ENCODE data around the gene IL9.

IL9 gene

DNA sequence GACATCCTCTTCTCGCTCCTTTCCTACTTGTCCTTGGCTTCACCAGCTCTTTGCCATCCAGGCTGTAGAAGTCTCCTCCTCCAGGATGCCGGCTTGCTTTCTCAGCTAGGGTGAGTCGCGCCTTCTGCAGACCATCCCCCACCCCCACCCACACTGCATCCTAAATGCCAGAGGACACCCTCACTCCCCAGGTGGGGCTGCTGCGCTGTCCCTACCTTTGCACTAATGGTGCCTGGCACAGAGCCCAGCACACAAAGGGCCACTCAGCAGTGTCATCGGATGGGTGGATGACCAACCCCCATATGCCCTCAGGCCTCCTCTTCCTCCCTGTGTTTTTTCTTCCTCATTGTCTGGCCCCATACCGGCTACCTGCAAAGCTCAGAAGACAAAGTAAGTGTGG, 14.8 kb downstream of the IL9 start:
- no peak for DNase-seq (ENCODE audit: extremely low read depth, low read depth)
- no peak overlapping the region for H3K4me3 ChIP-seq (replicated peaks; ENCODE audit: low read depth, low read length)

DNA sequence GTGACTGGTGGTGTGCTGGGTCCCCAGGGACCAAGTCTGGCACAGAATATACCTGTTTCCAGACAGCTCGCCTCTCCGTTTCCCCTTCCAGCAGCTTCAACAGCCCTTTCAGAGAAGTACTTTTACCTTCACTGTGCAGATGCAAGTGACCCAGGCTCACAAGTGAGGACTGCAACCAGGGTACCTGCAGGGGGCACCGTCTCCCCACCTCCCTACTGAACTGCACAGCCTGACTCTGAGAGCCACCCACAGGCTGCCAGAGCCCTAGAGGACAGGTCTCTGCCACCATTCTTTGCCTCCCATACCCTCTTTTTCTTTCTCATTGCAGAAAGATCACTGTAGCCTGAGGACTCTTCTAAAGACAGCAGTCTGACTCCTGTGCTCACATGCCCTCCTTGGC, 15.4 kb downstream of the IL9 start:
- no peak for DNase-seq (ENCODE audit: extremely low read depth, low read depth)
- no peak overlapping the region for H3K4me3 ChIP-seq (replicated peaks; ENCODE audit: low read depth, low read length)
- peak; percentile 59 for TF ChIP-seq CTCF (IDR thresholded peaks at IDR 0.05; ENCODE audit: low read depth, low read length, missing control alignments)

More for the DNA sequence above, 14.8 kb downstream of the IL9 start:
- TF ChIP-seq CTCF (IDR thresholded peaks at IDR 0.05; ENCODE audit: low read depth, low read length, missing control alignments) = no peak

- no peak for TF ChIP-seq CTCF (IDR thresholded peaks at IDR 0.05; ENCODE audit: low read depth, low read length, missing control alignments)
- DNase-seq (ENCODE audit: extremely low read depth, low read depth) = no peak
- no peak overlapping the region for H3K4me3 ChIP-seq (replicated peaks; ENCODE audit: low read depth, low read length)
Measured at GRCh38 chr5:135879591-135879990, 16.1 kb downstream of the IL9 start.

GRCh38 chr5:135878156-135878620, 17.5 kb downstream of the IL9 start:
- DNase-seq (ENCODE audit: extremely low read depth, low read depth) = no peak
- no peak for TF ChIP-seq CTCF (IDR thresholded peaks at IDR 0.05; ENCODE audit: low read depth, low read length, missing control alignments)

DNA sequence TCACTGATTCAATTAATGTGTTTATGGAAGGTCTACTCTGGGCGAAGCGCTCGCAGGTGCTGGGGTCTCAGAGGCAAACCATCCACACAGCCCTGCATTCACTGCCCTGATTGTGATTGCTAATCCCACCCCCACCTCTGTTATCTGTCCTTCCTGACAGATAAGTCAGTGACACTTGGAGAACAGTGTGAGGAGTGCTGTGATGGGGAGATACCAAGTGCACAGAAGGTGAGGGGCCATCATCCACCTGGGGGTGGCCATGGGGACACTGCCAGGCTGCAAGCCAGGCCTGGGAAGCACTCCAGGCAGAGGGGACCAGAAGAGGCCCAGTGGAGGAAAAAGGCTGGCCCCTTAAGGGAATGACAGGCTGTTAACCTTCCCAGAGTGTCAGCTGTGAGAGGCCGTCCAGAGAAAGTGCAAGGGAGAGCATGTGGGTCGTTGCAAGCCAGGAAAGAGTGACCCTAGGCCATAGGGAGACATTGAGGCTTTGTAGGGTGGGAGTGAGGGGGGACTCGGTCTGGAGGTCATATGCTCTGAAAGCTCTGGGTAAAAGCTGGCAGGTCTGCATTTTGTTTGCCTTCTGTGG, 18.0 kb downstream of the IL9 start:
- DNase-seq (ENCODE audit: extremely low read depth, low read depth) = no peak
- H3K4me3 ChIP-seq (replicated peaks; ENCODE audit: low read depth, low read length) = no peak overlapping the region
- TF ChIP-seq CTCF (IDR thresholded peaks at IDR 0.05; ENCODE audit: low read depth, low read length, missing control alignments) = no peak

More at GRCh38 chr5:135878156-135878620, 17.5 kb downstream of the IL9 start:
- no peak overlapping the region for H3K4me3 ChIP-seq (replicated peaks; ENCODE audit: low read depth, low read length)

- DNase-seq (ENCODE audit: extremely low read depth, low read depth) = no peak
- no peak overlapping the region for H3K4me3 ChIP-seq (replicated peaks; ENCODE audit: low read depth, low read length)
- TF ChIP-seq CTCF (IDR thresholded peaks at IDR 0.05; ENCODE audit: low read depth, low read length, missing control alignments) = no peak
Measured at GRCh38 chr5:135876146-135876545, 19.5 kb downstream of the IL9 start.

GRCh38 chr5:135875567-135875966, 20.1 kb downstream of the IL9 start:
- H3K4me3 ChIP-seq (replicated peaks; ENCODE audit: low read depth, low read length) = no peak overlapping the region
- TF ChIP-seq CTCF (IDR thresholded peaks at IDR 0.05; ENCODE audit: low read depth, low read length, missing control alignments) = no peak
- DNase-seq (ENCODE audit: extremely low read depth, low read depth) = no peak

Data from HFF-Myc (cell line).